Memory B cell (primary cell): Measurements from ENCODE around the gene GCN1.
A peak's percentile ranks its signal among the peaks of the same experiment; 100 is the strongest.

Source experiments
- ATAC-seq: fragments of 150-1000 bp; cut with Tn5 transposase; 2 replicates; pipeline ENCODE4 v1.10.0; 2021; ENCODE audit warnings: low read depth, mild to moderate bottlenecking, moderate library complexity
- DNase-seq, 2 donors: peaks; one replicate each; pipeline ENCODE4 v3.0.0; 2022; ENCODE audit warnings: low spot score in 2 of 2
- H3K27ac Mint-ChIP-seq: one replicate; pipeline ENCODE4 v1.8.0; 2022; ENCODE audit warnings: mild to moderate bottlenecking, moderate library complexity, mixed read lengths
- H3K27me3 Mint-ChIP-seq: one replicate; pipeline ENCODE4 v1.8.0; 2022; ENCODE audit warnings: mixed read lengths
- H3K36me3 Mint-ChIP-seq: one replicate; pipeline ENCODE4 v1.8.0; 2022; ENCODE audit warnings: mild to moderate bottlenecking, mixed read lengths
- H3K4me1 Mint-ChIP-seq: one replicate; pipeline ENCODE4 v1.8.0; 2022; ENCODE audit warnings: mixed read lengths
- H3K4me3 Mint-ChIP-seq: one replicate; pipeline ENCODE4 v1.8.0; 2022; ENCODE audit warnings: mild to moderate bottlenecking, moderate library complexity, mixed read lengths
- H3K9me3 Mint-ChIP-seq: one replicate; pipeline ENCODE4 v1.8.0; 2022; ENCODE audit warnings: mixed read lengths

The GCN1 gene

DNA sequence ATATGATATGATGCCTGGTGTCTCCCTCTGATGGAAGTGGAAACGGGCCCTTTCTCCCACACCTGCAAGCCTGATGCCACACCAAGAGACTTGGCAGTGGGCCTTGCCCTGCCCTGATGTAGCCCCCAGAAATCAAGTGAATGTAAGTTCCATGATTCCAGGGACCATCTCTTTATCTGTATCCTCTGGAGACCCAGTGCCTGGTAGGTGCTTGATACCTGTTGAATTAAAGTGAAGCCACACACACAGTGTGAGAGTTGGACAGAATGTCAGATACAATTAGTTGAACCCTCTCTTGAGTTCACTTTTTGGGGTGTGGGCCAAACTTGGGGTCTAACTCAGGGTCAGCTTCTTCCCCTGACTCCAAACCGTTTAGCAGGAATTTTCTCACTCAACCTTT lies 73.2 kb downstream of the GCN1 start:
- Mint-ChIP-seq H3K9me3 (no peaks in the 10 kb centered on the region), H3K4me3 (peak overlapping the region; percentile 10)

DNA sequence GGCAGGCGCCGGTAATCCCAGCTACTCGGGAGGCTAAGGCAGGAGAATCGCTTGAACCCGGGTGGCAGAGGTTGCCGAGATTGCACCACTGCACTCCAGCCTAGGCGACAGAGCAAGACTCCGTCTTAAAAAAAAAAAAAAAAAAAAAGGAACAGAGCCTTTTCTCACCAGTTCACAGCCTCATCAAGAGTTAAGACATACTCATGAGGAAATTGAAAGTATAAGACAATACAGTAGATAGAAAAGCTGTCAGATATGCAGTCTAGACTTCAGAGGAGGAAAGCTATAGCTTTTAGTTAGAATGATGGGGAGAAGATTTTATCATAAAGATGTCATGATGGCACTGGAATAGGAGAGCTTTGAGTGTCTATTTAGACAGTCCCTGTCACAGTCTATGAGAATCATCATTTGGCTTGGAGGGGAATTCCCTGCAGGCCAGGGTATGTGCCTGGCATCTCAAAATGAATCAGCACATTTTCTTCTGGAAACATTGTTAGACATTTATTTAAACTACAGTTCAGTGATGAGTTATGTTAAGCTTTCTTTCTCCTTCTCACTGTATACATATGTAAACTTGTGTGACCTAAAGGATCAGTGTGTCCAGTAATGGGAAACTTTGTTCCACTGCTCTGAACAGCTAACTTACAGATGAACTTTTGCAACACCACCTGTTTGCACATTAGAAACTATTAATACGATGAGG lies 75.1 kb downstream of the GCN1 start:
- DNase-seq (no peak), ATAC-seq (peak; percentile 18)
- H3K36me3 Mint-ChIP-seq: peaks cover 5% of the 10 kb centered on the region
- peak overlapping the region; percentile 51 for H3K27ac Mint-ChIP-seq
- H3K9me3 Mint-ChIP-seq: no peaks in the 10 kb centered on the region
- H3K4me1 Mint-ChIP-seq: peaks cover 51% of the 10 kb centered on the region
- no peak overlapping the region for H3K4me3 Mint-ChIP-seq
- H3K27me3 Mint-ChIP-seq: no peaks in the 10 kb centered on the region

More for the DNA sequence above, 73.2 kb downstream of the GCN1 start:
- peak overlapping the region; percentile 79 for H3K27ac Mint-ChIP-seq
- peaks cover 38% of the 10 kb centered on the region for H3K4me1 Mint-ChIP-seq
- no peaks in the 10 kb centered on the region for H3K36me3 Mint-ChIP-seq
- H3K27me3 Mint-ChIP-seq: no peaks in the 10 kb centered on the region
- ATAC-seq (no peak), DNase-seq (no peak)

DNA sequence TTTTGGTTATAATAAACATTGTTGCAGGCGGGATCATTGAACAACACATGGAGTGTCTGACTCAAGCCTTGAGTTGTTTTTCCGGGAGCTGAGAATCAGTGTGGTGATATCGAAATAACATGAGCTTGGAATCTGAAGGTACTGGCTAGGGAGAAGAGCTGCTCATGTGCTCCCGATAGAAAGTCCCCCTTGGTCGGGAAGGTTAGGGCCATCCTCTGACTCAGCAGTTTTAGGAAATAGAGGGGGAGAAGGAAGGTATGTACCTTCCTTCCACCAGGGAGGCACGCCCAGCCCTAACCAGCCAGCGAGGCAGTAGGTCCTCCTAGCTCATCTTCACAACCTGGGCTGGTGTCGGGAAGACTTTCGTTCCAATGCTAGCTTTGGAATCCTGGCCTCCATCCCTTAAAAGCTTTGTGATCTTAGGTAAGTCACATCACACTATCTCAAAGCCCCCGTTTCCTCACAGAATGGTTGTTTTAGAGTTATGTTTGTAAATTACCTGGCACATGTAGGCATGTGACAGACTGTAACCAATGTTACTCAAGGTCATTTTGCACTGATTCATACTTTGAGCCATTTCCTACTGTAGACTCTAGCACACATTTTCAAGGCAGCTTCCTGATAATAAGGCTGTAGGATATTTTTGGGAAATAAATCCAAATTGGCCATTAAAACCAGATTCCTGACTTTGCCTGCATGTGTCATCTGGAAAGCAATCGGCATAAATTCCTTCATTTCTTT lies 76.0 kb downstream of the GCN1 start:
- Mint-ChIP-seq H3K27me3 (no peaks in the 10 kb centered on the region), H3K4me1 (peaks cover 44% of the 10 kb centered on the region), H3K27ac (no peak overlapping the region), H3K4me3 (peak overlapping the region; percentile 86), H3K9me3 (no peaks in the 10 kb centered on the region), H3K36me3 (peaks cover 5% of the 10 kb centered on the region)
- no peak for DNase-seq
- ATAC-seq: no peak

DNA sequence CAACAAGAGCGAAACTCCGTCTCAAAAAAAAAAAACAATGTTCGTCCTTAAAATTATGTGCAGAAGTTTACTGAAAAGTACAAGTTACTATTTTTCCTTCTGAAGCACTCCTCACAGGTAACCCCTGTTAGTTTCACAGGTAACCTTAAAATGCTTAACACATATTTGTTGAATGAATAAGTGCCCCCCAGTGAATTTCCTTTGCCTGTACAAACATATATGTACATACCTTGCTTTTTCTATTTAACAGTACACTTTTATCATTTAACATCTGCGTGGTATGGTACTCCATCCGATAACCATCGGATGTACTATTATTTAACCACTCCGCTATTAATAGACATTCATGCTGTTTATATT lies 76.6 kb downstream of the GCN1 start:
- DNase-seq (no peak), ATAC-seq (no peak)
- H3K4me1 Mint-ChIP-seq: peaks cover 47% of the 10 kb centered on the region
- H3K27me3 Mint-ChIP-seq: no peaks in the 10 kb centered on the region
- H3K9me3 Mint-ChIP-seq: no peaks in the 10 kb centered on the region
- H3K4me3 Mint-ChIP-seq: peak overlapping the region; percentile 86
- H3K27ac Mint-ChIP-seq: peak overlapping the region; percentile 84
- H3K36me3 Mint-ChIP-seq: peaks cover 8% of the 10 kb centered on the region

DNA sequence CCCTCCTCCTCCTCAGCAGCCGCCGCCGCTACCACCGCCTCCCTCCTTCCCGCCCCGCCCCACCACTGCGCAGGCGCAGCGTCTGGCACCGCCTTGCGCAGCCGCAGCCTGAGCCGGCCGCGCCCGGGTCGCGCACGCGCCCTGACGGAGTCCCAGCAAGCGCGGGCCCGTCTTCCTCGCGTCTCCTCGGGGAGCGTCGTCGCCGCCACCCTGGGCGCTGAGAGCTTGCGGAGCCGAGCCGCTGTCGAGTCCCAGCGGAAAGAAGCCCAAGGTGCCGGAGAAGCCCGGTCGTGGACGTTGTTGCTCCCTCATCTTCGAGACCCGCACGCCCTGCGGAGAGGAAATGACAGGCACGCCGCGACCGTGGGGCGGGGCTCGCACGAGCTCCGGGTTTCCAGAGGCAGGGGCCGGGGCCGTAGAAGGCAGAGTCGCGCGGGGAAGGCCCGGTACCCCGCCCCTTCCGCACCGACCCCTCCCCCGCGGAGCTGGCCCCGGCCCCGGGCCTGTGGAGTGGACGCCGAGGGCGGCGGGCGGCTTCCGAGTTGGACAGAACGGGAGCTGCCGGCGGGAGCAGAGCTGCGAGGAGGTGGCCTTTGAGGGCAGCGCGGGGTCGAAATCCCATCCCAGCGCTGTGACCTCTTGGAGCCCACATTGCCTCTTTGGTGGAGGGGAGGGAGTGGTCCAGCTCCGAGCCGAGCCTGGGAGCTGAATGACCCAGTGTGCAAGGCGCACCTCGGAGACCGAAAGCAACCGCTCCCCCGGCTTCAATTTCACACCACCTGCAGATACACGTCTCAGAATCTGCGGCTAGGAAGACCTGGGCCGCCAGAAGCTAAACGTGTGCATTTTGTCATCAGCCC lies 77.5 kb downstream of the GCN1 start:
- H3K36me3 Mint-ChIP-seq: peaks cover 8% of the 10 kb centered on the region
- no peaks in the 10 kb centered on the region for H3K9me3 Mint-ChIP-seq
- ATAC-seq (peak; percentile 75), DNase-seq (peak; percentile 97 to 98)
- H3K27ac Mint-ChIP-seq: peak overlapping the region; percentile 84
- H3K4me3 Mint-ChIP-seq: peak overlapping the region; percentile 86
- no peaks in the 10 kb centered on the region for H3K27me3 Mint-ChIP-seq
- H3K4me1 Mint-ChIP-seq: peaks cover 52% of the 10 kb centered on the region

DNA sequence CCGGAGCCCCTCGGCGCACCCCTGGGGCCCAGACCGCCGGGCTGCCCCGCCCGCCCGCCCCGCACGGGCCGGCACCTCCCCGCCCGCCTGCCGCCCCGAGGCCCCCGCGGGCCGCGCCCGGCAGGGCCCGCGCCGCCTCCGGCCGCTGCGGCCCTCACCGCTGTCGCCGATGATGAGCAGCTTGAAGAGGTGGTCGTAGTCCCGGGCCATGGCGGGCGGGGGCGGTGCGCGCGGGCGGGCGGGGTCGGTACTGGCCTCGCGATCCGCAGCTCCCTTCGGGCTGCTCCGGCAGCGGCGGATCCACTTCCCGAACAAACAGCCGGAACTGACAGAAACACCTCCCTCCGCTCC lies 78.1 kb downstream of the GCN1 start, which contains the start of gene RAB35:
Gene RAB35 (minus strand): TSS at position 313 of the 351 bp plus-strand sequence. CDS start 103 bp downstream, at position 210.
- ATAC-seq: no peak
- no peaks in the 10 kb centered on the region for H3K27me3 Mint-ChIP-seq
- peak within 1 kb of the TSS; percentile 88 for H3K4me3 Mint-ChIP-seq
- no peak for DNase-seq
- no peaks in the 10 kb centered on the region for H3K9me3 Mint-ChIP-seq
- H3K27ac Mint-ChIP-seq: peak within 1 kb of the TSS; percentile 87
- H3K4me1 Mint-ChIP-seq: peaks cover 49% of the 10 kb centered on the region
- H3K36me3 Mint-ChIP-seq: peaks cover 8% of the 10 kb centered on the region

DNA sequence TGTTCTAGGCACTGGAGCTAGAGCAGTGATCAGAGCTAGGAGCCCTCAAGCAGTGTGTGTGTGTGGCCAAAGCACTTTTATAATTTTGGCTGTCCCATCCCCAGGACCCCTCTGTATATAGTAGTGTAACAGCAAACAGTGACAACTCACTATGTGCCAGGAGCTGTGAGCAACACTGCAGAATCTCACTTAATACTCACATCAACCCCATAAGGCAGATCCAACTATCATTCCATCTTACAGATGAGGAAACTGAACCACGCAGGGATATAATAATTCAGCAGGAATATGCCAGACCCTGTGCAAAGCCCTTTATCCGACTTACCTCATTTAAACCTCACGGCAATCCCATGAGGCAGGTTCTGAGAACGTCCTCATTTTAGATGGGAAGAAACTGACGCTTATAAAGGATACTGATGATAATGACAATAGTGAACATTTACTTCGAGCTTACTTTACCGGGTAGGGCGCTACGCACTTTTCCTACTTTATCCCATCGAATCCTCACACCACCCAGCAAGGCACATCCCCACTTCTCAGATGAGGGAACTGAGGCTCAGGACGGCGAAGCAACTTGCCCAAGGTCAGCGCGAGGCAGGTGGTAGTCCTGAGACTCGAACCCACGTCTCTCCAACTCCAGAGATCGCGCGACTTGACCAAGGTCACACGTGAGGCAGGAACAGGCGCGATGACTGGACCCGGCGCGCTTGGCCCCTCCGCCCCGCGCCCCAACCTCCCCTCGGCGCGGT lies 78.6 kb downstream of the GCN1 start:
- DNase-seq (no peak), ATAC-seq (no peak)
- H3K9me3 Mint-ChIP-seq: no peaks in the 10 kb centered on the region
- peak overlapping the region; percentile 87 for H3K27ac Mint-ChIP-seq
- no peaks in the 10 kb centered on the region for H3K27me3 Mint-ChIP-seq
- H3K4me3 Mint-ChIP-seq: peak overlapping the region; percentile 88
- peaks cover 8% of the 10 kb centered on the region for H3K36me3 Mint-ChIP-seq
- peaks cover 48% of the 10 kb centered on the region for H3K4me1 Mint-ChIP-seq

DNA sequence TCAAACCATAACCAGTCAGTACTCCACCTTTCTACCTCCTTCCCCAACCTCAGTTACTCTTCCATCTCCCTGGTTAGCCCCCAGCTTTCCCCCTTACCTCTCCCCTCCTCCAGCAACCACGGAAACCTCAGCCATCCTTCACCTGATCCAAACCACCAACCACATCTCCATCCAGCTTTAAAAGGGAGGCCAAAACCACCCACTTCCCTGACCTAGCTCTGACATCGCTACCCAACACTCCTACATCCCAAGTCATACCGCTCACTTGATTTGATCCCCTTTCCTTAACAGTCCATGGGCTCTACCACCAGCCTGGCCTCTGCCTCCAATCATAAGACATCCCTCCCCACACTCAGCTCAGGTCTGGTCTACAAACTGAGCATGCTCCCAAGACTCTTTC lies 79.4 kb downstream of the GCN1 start:
- Mint-ChIP-seq H3K9me3 (no peaks in the 10 kb centered on the region), H3K36me3 (peaks cover 8% of the 10 kb centered on the region), H3K27me3 (no peaks in the 10 kb centered on the region), H3K4me3 (peak overlapping the region; percentile 88), H3K4me1 (peaks cover 51% of the 10 kb centered on the region), H3K27ac (no peak overlapping the region)
- DNase-seq: no peak
- no peak for ATAC-seq

DNA sequence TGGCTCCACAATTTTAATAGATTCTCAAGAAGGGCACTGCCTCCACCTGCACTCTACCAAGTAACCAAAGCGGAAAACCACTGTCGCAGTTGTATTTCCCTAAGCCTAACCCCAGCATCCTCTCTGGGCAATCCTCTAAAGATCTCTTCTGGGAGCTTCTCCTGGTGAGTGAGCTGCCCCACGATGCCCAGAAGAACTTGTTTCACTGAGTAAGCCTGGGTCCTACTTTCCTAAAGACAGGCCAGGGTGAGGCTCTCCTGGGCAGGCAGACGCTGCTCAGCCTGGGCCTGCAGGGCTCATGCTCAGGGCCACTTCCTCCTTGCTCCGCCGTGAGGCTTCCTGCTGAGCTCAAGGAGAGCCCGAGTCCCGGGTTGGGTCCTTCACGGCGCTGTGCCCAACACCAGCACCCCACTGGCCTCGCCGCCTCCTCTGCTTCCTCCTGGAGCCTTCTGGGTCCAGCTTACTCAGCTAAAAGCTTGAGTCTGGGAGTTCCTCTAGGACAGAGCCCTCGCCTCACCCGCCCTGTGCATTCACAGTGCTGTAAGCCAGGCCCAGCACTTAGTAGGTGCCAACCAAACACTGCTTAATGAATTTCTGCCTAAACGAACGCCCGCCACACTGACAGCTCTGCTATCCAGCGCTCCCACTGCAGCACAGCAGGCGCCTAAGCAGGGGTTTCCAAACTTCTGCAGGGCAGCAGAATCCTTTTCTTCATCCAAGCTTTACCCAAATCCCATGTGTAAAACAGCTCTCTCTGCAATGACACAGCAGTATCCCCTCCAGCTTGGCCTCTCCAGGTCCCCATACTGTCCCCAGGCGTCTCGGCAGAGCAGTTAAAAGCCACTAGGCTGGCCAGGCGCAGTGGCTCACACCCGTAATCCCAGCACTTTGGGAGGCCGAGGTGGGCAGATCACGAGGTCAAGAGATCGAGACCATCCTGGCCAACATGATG lies 83.7 kb downstream of the GCN1 start:
- DNase-seq (peak; percentile 40 to 60), ATAC-seq (peak; percentile 90)
- Mint-ChIP-seq H3K27ac (peak overlapping the region; percentile 63), H3K4me1 (peaks cover 43% of the 10 kb centered on the region), H3K9me3 (no peaks in the 10 kb centered on the region), H3K36me3 (peaks cover 20% of the 10 kb centered on the region), H3K4me3 (peak overlapping the region; percentile 77), H3K27me3 (no peaks in the 10 kb centered on the region)

DNA sequence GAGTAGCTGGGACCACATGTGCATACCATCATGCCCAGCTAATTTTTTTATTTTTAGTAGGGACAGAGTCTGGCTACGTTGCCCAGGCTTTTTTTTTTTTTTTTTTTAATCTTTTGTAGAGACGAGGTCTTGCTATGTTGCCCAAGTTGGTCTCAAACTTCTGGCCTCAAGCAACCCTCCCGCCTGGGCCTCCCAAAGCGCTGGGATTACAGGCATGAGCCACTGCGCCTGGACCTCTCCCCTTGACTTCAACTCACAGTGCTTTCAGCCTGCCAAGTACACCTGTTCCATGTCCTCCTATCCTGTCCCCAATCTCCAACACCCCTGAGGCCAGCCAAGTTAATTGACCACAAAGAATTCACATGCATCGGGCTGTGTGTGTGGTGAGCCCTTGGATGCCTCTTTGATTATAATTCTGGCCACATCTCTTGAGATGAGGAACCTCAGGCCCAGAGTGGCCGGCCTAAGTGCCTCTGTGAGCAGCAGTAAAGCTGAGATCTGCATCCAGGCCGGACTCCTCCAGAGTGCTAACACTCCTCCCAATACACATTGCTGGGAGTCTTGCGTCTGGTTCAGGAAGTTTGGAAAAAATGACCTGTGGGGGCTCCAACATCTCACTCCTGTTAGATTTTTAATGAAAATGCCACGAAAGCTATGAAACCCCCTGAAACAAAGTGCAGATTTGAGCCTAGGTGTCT lies 84.8 kb downstream of the GCN1 start:
- DNase-seq: no peak
- no peaks in the 10 kb centered on the region for H3K9me3 Mint-ChIP-seq
- H3K36me3 Mint-ChIP-seq: peaks cover 21% of the 10 kb centered on the region
- ATAC-seq: no peak
- peak overlapping the region; percentile 50 for H3K4me3 Mint-ChIP-seq
- H3K4me1 Mint-ChIP-seq: peaks cover 35% of the 10 kb centered on the region
- H3K27ac Mint-ChIP-seq: no peak overlapping the region
- no peaks in the 10 kb centered on the region for H3K27me3 Mint-ChIP-seq

DNA sequence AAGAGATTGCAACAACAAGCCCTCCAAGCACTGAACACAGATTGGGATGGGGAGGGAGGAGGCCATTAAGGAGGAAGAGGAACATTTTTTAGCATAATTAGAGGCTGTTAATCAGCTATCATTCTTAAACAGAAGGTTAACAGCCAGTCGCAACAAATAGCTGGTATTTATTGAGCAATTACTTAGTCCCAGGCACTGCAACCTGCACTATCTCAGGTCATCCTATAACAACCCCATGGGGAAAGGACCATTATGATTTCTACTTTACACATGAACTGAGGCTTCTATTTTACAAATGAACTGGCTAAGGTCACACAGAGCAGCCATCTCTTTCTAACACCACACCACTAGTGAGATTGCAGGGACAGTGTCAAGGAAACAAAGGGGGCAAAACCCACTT lies 88.4 kb downstream of the GCN1 start:
- Mint-ChIP-seq H3K27me3 (no peaks in the 10 kb centered on the region), H3K36me3 (peaks cover 27% of the 10 kb centered on the region), H3K4me3 (no peak overlapping the region), H3K4me1 (peaks cover 28% of the 10 kb centered on the region), H3K9me3 (no peaks in the 10 kb centered on the region), H3K27ac (no peak overlapping the region)
- DNase-seq (no peak), ATAC-seq (no peak)

DNA sequence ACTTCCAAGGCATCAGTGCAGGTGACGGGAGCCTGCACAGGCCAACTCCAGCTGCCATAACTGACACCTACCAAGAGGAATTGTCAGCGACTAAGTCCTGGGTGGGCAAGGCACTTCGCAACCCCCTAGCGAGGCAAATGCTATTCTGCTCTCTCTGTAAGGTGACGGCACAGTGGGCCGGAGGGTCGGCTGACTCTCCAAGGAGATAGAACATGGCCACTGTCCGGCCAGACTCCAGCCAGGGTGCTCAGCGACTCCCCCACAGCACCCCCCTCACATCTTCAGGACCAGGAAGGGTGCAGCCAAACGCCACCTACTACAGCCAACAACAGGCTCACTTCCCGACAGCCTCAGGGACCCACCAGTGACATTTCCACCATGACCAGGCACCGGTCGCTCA lies 91.1 kb downstream of the GCN1 start:
- H3K4me3 Mint-ChIP-seq: no peak overlapping the region
- no peak for DNase-seq
- no peak for ATAC-seq
- no peaks in the 10 kb centered on the region for H3K9me3 Mint-ChIP-seq
- peaks cover 31% of the 10 kb centered on the region for H3K36me3 Mint-ChIP-seq
- H3K27me3 Mint-ChIP-seq: no peaks in the 10 kb centered on the region
- H3K27ac Mint-ChIP-seq: no peak overlapping the region
- H3K4me1 Mint-ChIP-seq: peaks cover 13% of the 10 kb centered on the region
